Thyroid gland (tissue), 4 donors: ENCODE data around the gene USP28.

Source experiments
- POLR2A ChIP-seq, 2 donors: fragments of 450-650 bp; IDR thresholded peaks; one replicate each; pipeline ENCODE4 v1.6.1; 2017; ENCODE audit warnings: antibody characterized with exemption in 2 of 2, mild to moderate bottlenecking in 2 of 2, moderate library complexity in 1 of 2
- TF ChIP-seq, protein P1 (sequence below), 6 experiments: fragments of 200-600 bp in 3 of 6; fragments of 450-650 bp in 3 of 6; sonication (generic) in 3 of 6; IDR thresholded peaks; one replicate each; pipeline ENCODE4 v1.5.1; 2016 to 2019; ENCODE audit warnings: antibody characterized with exemption in 6 of 6, mild to moderate bottlenecking in 2 of 6, inconsistent platforms in 1 of 6, moderate library complexity in 1 of 6

DNA sequence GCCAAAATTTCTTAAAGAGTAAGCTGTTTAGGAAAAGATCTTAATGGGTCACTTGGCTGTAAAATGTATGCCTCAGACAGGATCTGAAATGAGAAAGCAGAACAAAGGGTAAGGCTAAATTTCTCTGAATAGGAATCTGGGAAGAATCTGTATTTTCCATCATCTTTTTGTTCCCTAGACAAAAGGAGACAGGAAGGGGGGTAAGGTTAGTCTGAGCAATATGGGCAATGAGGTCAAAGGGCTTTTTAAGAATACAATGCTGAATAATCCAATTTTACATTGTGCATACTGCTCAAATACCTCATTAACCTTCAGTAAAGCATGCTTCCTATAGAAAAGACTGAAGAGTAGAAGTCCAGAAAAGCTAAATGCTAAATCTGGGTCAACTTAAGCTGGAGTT, 61.2 kb downstream of the USP28 start:
- TF ChIP-seq, protein P1, sequence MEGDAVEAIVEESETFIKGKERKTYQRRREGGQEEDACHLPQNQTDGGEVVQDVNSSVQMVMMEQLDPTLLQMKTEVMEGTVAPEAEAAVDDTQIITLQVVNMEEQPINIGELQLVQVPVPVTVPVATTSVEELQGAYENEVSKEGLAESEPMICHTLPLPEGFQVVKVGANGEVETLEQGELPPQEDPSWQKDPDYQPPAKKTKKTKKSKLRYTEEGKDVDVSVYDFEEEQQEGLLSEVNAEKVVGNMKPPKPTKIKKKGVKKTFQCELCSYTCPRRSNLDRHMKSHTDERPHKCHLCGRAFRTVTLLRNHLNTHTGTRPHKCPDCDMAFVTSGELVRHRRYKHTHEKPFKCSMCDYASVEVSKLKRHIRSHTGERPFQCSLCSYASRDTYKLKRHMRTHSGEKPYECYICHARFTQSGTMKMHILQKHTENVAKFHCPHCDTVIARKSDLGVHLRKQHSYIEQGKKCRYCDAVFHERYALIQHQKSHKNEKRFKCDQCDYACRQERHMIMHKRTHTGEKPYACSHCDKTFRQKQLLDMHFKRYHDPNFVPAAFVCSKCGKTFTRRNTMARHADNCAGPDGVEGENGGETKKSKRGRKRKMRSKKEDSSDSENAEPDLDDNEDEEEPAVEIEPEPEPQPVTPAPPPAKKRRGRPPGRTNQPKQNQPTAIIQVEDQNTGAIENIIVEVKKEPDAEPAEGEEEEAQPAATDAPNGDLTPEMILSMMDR (IDR thresholded peaks at IDR 0.05): no peak
- TF ChIP-seq POLR2A (IDR thresholded peaks at IDR 0.05): no peak
